Keratinocyte (primary cell): Measurements from ENCODE around the gene LARGE1. TPM values are rescaled to one million over a fixed set of nuclear protein-coding genes. Genes with fewer than 3 reads are reported as not detected.

Experiments used
- DNase-seq: peaks from one replicate; pipeline ENCODE4 v3.0.0-alpha.2; 2011; ENCODE audit warnings: low read depth, missing footprints, low spot score
- FAIRE-seq: peaks from 2 replicates; lab custom pipeline; 2011; peaks lifted over from hg19 to GRCh38; lab: Jason Lieb, UNC
- H2AFZ ChIP-seq: 2 replicates; pipeline ENCODE4 v1.6.0; 2012; ENCODE audit warnings: low read length, control low read depth, inconsistent platforms; ENCODE audit not compliant: control insufficient read depth
- H3K27ac ChIP-seq: 2 replicates; pipeline ENCODE4 v1.5.1; 2011; ENCODE audit warnings: low read length; ENCODE audit not compliant: control insufficient read depth, insufficient read depth
- H3K27me3 ChIP-seq: 3 replicates; pipeline ENCODE4 v1.6.0; 2011; ENCODE audit warnings: low read length; ENCODE audit not compliant: control insufficient read depth, insufficient read depth; ENCODE audit errors: extremely low read depth
- H3K36me3 ChIP-seq, 2 experiments: 2 replicates in 1 of 2; 3 replicates in 1 of 2; pipeline ENCODE4 v1.5.1; 2011; ENCODE audit warnings: low read length in 2 of 2, mild to moderate bottlenecking in 1 of 2; ENCODE audit not compliant: control insufficient read depth in 2 of 2, insufficient read depth in 2 of 2; ENCODE audit errors: extremely low read depth in 1 of 2
- H3K4me1 ChIP-seq: 3 replicates; pipeline ENCODE4 v1.5.1; 2011; ENCODE audit warnings: low read length; ENCODE audit not compliant: control insufficient read depth, insufficient read depth; ENCODE audit errors: extremely low read depth
- H3K4me2 ChIP-seq: 3 replicates; pipeline ENCODE4 v1.6.0; 2011; ENCODE audit warnings: low read depth, low read length; ENCODE audit not compliant: control insufficient read depth, insufficient read depth; ENCODE audit errors: extremely low read depth
- H3K4me3 ChIP-seq, 3 experiments: fragments of 200-600 bp in 1 of 3; sonication (generic) in 1 of 3; 2 replicates in 2 of 3; 3 replicates in 1 of 3; pipeline ENCODE4 v1.5.1; 2011 to 2016; ENCODE audit warnings: low read length in 3 of 3, mild to moderate bottlenecking in 3 of 3, control low read depth in 2 of 3, inconsistent platforms in 1 of 3, low read depth in 1 of 3, mixed read lengths in 1 of 3, mixed run types in 1 of 3, moderate library complexity in 1 of 3; ENCODE audit not compliant: control insufficient read depth in 2 of 3, insufficient read depth in 2 of 3; ENCODE audit errors: extremely low read depth in 1 of 3
- H3K79me2 ChIP-seq: 2 replicates; pipeline ENCODE4 v1.6.0; 2012; ENCODE audit warnings: low read length; ENCODE audit not compliant: control insufficient read depth, insufficient read depth
- H3K9ac ChIP-seq: 3 replicates; pipeline ENCODE4 v1.6.0; 2011; ENCODE audit warnings: low read length; ENCODE audit not compliant: control insufficient read depth, insufficient read depth; ENCODE audit errors: extremely low read depth
- H3K9me1 ChIP-seq: 3 replicates; pipeline ENCODE4 v1.6.0; 2011; ENCODE audit warnings: low read length; ENCODE audit not compliant: control insufficient read depth, insufficient read depth; ENCODE audit errors: extremely low read depth
- H3K9me3 ChIP-seq: 2 replicates; pipeline ENCODE4 v1.5.1; 2012; ENCODE audit warnings: low read depth, low read length; ENCODE audit not compliant: control insufficient read depth
- H4K20me1 ChIP-seq: 3 replicates; pipeline ENCODE4 v1.6.0; 2011; ENCODE audit warnings: low read length; ENCODE audit not compliant: control insufficient read depth, insufficient read depth; ENCODE audit errors: extremely low read depth
- CTCF ChIP-seq, 3 experiments: IDR thresholded peaks in 1 of 3; conservative IDR thresholded peaks in 1 of 3; optimal IDR thresholded peaks in 1 of 3; 2 replicates in 2 of 3; 3 replicates in 1 of 3; pipeline versions ENCODE3 to v1.5.1; 2011; ENCODE audit warnings: low read length in 3 of 3, mild to moderate bottlenecking in 3 of 3, moderate library complexity in 2 of 3, control low read depth in 1 of 3, inconsistent platforms in 1 of 3; ENCODE audit not compliant: insufficient read depth in 2 of 3; ENCODE audit errors: extremely low read depth in 1 of 3
- EZH2 ChIP-seq: IDR thresholded peaks from one replicate; pipeline ENCODE4 v1.6.1; 2012; ENCODE audit warnings: inconsistent platforms, mild to moderate bottlenecking, low read length, moderate library complexity
- dilution Hi-C: fragments of 300-500 bp; cut with MboI; formaldehyde crosslinking; loops from one replicate; pipeline ENCODE4 v1.7.0; 2020; ENCODE audit warnings: low sequenced_read_pairs; ENCODE audit not compliant: extremely low pct_ligation_motif_present
- polyA plus RNA-seq, 5 experiments: library from polyadenylated mRNA; depleted of rRNA in 3 of 5; stranded (reverse) in 3 of 5; stranded (forward) in 1 of 5; unstranded in 1 of 5; fragments of >200 nt; gene quantifications; 1 replicate in 1 of 5; 2 replicates in 3 of 5; 3 replicates in 1 of 5; pipeline versions ENCODE4 v1.2.1 to v1.2.3, GENCODE V29; 2011 to 2012; ENCODE audit warnings: missing spikeins in 2 of 5, low read depth in 1 of 5, low replicate concordance in 1 of 5

LARGE1 gene
- polyA plus RNA-seq, 1 donor (not counting 4 experiments of a cell fraction or from before 2014, with no cell fraction given) = 4.5 TPM

- Histone ChIP-seq H3K9me1 (no peaks in the 10 kb centered on the region), H2AFZ (no peak overlapping the region), H4K20me1 (no peaks in the 10 kb centered on the region), H3K9ac (no peak overlapping the region), H3K4me2 (no peak overlapping the region), H3K79me2 (no peaks in the 10 kb centered on the region), H3K36me3 (no peaks in the 10 kb centered on the region), H3K27me3 (no peaks in the 10 kb centered on the region), H3K4me3 (no peak overlapping the region), H3K9me3 (no peaks in the 10 kb centered on the region), H3K4me1 (no peaks in the 10 kb centered on the region), H3K27ac (no peak overlapping the region)
- TF ChIP-seq CTCF (optimal IDR thresholded peaks at IDR 0.05 in 1 of 3, IDR thresholded peaks at IDR 0.05 in 1 of 3, conservative IDR thresholded peaks at IDR 0.05 in 1 of 3; ENCODE audit: extremely low read depth in 1 of 3, insufficient read depth in 2 of 3, low read length in 3 of 3) (no peak), EZH2 (no peak)
- no peak for DNase-seq
- FAIRE-seq = no peak
- dilution Hi-C loops = no loop called here
These were observed 32.5 kb upstream of the LARGE1 start for GRCh38 chr22:33952776-33953175.

DNA sequence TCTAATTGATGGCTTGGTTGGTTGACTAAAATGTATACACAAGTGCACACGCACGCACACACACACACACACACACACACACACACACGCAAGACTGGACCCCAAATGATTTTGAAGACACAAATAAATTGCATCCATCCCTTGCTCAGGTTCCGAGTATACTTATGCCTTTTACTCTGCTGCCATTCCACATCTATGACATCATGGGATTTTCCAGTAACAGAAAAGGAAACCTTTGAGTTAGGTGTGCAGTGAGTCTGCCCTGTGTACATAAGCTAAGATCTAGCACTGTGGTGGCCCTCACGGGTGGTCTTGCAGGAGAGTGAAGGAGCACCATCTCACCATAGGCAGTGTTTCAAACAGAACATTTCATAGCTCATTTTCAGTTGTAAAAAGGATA lies 20.5 kb upstream of the LARGE1 start:
- H2AFZ ChIP-seq = no peak overlapping the region
- no peaks in the 10 kb centered on the region for H3K4me1 ChIP-seq
- dilution Hi-C loops = no loop called here
- H3K9me1 ChIP-seq = no peaks in the 10 kb centered on the region
- no peak overlapping the region for H3K4me2 ChIP-seq
- H3K36me3 ChIP-seq = no peaks in the 10 kb centered on the region
- no peak overlapping the region for H3K9ac ChIP-seq
- H3K27me3 ChIP-seq = no peaks in the 10 kb centered on the region
- TF ChIP-seq CTCF (optimal IDR thresholded peaks at IDR 0.05 in 1 of 3, IDR thresholded peaks at IDR 0.05 in 1 of 3, conservative IDR thresholded peaks at IDR 0.05 in 1 of 3; ENCODE audit: extremely low read depth in 1 of 3, insufficient read depth in 2 of 3, low read length in 3 of 3) (no peak), EZH2 (no peak)
- no peak overlapping the region for H3K27ac ChIP-seq
- FAIRE-seq (no peak), DNase-seq (no peak)
- H4K20me1 ChIP-seq = no peaks in the 10 kb centered on the region
- H3K9me3 ChIP-seq = peaks cover 2% of the 10 kb centered on the region
- H3K4me3 ChIP-seq = no peak overlapping the region
- H3K79me2 ChIP-seq = no peaks in the 10 kb centered on the region
